Stimulated activated CD8-positive, alpha-beta memory T cell treated with anti-CD3 and anti-CD28 coated beads, Interleukin-15, amount 100 ng/mL, for 24 hours (primary cell): Measurements from ENCODE around the gene USP1.

ENCODE experiments used
- DNase-seq: peaks from one replicate; pipeline ENCODE4 v3.0.0-alpha.2; 2020; ENCODE audit warnings: low read depth

Gene USP1

DNA sequence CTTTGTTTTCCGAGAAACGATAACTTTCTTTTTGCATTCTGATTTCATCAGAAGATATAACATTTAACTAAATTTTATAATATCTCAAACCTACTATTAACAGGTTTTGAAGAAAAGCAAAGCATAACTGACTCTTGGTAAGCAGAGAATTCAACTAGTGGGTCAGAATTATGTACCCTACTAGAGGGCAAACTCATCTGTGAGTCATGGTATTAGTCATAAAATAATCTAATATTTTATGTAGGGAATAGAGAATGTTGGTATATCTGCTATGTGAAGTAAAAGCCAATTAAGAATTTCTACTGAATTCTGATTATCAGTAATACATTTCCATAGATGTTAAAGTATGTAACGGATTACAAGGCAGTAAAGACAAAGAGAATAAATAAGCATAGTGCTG is 56.8 kb downstream of the USP1 start:
- DNase-seq = no peak

DNA sequence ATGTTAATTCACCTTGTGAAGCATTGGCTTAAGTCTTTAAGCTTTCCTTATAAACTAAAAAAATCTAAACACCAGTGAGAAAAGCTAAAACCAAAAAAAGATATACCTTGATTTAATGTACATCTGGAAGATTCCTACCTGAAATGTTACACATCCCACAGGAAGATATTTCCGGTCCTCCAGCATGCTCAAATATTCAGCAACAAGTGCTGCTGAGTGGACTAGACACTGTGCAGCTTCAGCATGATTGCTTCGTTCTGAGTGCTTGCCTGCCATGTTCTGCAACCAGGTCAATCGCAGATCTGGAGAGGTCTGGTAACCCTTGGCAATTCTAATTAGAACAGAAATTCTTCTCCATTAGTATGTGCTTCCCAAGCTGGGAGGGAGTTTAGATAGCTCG is 57.3 kb downstream of the USP1 start:
- no peak for DNase-seq

DNA sequence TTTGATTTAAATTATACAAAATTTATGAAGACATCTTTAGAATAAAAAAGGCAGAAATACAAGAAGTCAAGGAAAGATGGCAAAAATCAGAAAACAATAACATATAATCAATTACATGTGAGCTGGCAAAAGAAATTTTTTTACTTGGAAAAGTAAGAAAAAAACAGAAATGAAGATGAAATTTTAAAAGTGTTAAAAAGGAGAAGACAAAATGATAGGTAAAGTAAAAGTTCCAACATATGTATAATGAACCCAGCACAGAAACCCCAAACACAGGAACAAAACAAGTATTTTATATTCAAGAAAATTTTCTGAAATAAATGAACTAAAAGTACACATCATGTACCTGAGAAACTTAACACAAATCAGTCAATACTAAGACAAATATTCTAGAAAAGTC is 63.4 kb downstream of the USP1 start:
- no peak for DNase-seq
